ENCODE measurements around the gene FSCN2.

The FSCN2 gene

GRCh38 chr17:81527591-81528383, at the start of gene FSCN2:
Gene FSCN2, plus strand, starts transcription at chr17:81528377. Its CDS starts 155 bp downstream, at chr17:81528532.
- no peak for DNase-seq (ENCODE audit: insufficient read length, low spot score)
- no peak for FAIRE-seq

GRCh38 chr17:81479175-81480071, 48.8 kb upstream of the FSCN2 start:
- FAIRE-seq (no peak), DNase-seq (ENCODE audit: insufficient read length, low spot score) (no peak)

DNA sequence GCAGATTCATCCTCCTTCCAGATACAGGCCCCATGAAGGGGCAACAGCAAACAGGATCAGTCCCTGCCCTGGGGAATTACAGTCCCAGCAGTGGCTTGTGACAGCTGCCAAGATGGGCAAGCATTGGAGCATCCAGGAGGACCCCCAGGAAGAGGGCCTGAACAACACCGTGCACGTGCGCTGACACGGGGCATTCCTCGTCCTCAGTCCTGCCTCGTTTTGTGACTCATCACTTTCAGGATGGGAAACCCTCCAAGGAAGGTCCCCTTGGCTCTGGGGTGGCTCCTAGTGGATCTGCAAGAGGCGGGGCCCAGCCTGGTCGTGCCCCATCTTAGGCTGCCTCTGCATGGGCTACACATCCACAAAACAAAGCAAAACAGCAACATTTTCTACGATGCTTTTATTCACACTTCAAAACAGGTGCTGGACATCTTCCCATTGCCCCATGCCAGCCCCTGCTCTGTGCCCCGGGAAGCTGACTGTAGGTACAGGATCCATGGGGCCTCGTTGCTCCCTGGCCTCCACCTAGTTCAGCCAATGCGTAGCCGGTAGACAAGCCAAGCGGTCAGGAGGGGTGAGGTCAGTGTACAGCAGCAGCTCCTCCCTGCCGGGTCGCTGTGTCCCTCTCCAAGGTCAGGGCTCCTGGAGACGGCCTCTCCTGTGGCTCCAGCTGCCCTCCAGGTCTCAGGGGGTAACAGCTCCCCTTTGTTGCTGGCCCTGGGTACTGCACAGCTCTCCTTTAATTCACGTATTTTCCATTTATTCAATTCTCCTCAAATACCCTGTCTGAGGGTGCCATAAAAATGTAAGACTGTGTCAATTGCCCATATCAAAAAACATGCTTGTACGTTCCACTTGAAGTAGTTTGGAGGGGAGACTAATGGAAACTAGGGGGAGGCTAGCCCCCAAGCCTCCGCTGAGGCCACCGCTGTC, 47.8 kb upstream of the FSCN2 start:
- FAIRE-seq, result no peak

DNA sequence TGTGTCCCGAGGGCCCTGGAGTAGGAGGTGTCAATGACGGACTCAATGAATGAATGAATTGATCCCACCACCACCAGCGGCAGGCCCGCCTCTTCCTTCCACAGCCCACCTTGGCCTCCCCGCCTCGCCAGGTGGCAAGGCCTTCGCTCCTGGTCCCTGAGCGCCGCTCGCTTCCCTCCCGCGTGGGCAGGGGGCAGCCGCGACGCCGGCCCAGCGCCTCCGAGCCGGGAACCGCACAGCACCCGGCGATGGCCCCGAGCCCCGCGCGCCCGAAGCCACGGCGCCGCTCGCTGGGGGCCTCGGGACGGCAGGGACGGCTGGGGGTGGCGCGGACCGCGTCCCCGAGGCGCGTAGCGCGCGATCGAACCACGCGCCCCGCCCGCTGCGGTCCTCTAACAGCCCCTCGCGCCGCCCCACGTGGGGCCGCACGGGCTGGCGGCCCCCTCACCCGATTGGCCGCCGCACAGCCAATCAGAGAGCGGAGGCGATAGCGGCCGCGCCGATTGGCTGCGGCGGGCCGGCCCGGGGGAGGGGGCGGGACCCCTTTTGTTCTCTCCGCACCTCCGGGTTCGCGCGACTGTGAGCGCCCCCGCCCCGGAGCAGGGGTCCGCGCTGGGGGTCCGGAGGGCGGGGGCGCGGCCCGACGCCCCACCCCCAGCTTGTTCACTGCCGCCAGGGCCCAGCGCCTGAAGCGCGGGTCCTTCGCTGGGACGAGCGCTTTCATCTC, 46.9 kb upstream of the FSCN2 start:
- no peak for DNase-seq (ENCODE audit: insufficient read length, low spot score)
- FAIRE-seq, result no peak

More for the DNA sequence above, 47.8 kb upstream of the FSCN2 start:
- DNase-seq (ENCODE audit: insufficient read length, low spot score), result no peak

DNA sequence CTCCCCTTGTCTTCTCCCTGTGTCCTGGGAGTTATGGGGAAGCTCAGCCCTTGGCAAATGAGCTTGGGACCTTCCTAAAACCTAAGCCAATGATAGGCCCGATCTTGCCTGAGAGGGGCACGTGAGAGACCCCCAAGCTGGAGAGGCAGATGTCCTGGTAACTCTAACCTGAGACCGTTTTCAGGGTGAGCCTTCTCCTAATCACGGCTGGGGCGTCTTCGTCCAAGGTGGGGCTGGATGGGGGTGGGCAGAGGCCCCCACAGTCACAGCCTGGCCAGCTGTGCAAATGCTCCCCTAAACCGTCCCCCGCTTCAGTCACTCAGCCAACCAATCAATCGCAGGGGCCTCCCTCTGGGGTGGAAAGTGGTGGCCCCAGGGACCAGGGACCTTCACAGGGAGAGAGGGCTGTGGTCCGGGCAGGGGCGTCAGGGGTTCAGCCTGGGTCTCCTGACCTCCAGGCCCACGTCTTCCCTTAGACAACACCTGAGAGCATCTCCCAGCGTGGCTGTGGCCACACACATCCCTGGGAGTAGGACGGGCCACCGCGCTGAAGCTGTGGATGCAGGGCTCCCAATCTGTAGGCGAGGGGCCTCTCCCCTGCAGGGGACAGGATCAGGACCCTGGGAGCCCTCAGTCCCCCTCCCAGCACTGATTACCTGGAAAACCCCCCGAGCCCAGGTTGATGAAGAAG, 46.2 kb upstream of the FSCN2 start:
- DNase-seq (ENCODE audit: insufficient read length, low spot score) (no peak), FAIRE-seq (no peak)

DNA sequence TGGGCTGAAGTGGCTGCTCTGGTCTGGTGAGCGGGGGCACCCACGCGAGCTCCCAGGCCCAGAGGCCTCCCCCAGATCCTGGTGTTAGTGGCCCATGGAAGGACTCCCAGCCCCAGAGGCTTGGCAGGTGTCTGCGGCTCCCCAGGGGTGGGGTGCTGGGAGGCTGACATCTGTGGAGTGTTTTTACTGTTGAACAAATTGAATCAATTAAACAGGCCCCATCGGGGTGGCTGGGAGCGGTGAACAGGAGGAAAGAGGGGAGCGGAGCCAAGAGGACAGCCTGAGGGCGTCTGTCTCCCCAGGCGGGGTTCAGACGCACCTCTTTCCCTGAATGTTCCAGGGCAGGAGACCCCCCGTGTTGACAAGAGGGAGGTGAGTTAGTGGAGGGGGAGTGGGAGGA, 45.5 kb upstream of the FSCN2 start:
- FAIRE-seq (no peak), DNase-seq (ENCODE audit: insufficient read length, low spot score) (no peak)

GRCh38 chr17:81483085-81483861, 44.9 kb upstream of the FSCN2 start:
- DNase-seq (ENCODE audit: insufficient read length, low spot score) (peak; percentile 63), FAIRE-seq (no peak)

DNA sequence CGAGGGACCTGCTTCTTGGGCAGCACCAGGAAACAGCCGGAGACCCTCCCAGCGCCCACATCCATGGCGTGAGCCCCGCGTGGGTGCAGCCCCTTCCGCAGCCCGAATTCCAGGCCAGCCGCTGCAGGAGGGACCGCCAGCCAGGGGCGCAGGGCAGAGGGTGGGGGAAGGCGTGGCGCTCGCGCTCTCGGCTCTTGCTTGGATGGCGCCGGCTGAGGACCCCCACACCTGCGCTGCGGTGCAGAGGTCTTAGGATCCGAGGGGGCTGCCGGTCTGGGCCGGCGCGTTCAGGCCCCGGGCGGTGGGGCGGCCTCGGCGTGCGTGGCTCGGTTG, 44.3 kb upstream of the FSCN2 start:
- DNase-seq (ENCODE audit: insufficient read length, low spot score) (no peak), FAIRE-seq (no peak)

DNA sequence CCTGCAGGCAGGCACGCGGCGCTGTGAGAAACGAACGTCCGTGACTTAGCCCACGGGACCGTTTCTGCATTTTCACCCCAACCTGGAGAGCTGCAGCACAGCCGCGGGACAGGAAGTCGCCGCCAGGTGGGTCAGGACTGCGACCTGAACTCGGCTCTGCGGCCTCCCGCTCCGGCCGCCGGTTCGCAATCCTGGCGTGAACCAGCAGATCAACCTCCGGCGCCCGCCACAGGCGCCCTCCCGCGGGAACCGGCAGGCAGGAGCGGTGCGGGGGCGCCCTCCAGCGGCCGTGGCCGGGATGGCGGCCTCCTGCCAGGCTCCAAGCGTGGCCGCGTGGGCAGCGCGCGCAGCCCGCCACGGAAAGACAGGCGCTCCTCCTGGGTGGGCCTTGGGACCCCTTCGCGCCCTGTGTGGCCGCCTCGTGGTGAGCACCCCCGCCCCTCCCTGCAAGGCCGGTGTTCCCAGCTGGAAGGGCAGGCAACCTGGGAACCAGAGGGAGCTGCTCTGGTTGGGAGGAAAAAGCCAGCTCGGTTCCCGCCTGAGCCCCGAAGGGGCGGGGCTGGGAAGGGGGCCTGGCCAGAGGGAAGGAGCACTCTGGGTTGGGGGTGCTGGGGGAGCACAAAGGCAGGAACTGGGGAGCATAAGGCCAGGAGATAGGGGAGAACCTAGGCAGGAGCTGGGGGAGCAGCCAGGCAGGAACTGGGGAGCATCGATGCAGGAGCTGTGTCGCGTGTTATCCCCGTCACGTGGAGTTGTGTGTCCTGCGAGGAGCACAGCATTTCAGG, 43.8 kb upstream of the FSCN2 start:
- DNase-seq (ENCODE audit: insufficient read length, low spot score) (peak; percentile 94), FAIRE-seq (peak; percentile 82)

DNA sequence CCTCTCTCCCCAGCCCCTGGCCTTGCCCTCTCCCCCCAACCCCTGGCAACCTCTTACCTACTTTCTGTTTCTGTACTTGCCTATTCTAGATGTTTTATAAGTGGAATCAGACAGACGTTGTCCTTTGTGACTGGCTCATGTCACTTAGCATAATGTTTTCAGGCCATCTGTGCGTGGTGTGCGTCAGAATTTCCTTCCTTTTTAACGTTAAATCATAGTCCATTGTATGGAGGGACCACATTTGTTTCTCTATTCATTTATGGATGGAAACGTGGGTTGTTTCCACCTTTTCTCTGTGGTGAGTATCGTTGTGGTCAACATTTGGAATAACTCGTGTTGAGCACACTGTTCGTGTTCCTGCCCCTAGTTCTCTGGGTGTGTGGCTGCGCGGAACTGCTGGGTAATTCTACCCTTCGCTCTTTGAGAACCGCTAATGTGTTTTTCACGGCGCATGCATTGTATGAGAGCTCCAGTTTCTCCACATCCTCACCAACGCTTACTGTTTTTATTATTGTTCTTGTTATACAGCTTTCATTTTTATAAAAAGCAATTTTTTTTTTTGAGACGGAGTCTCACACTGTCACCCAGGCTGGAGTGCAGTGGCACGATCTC, 41.9 kb upstream of the FSCN2 start:
- FAIRE-seq, result no peak

GRCh38 chr17:81487089-81487486, 41.1 kb upstream of the FSCN2 start:
- FAIRE-seq (no peak), DNase-seq (ENCODE audit: insufficient read length, low spot score) (no peak)

More for the DNA sequence above, 41.9 kb upstream of the FSCN2 start:
- DNase-seq (ENCODE audit: insufficient read length, low spot score), result no peak

DNA sequence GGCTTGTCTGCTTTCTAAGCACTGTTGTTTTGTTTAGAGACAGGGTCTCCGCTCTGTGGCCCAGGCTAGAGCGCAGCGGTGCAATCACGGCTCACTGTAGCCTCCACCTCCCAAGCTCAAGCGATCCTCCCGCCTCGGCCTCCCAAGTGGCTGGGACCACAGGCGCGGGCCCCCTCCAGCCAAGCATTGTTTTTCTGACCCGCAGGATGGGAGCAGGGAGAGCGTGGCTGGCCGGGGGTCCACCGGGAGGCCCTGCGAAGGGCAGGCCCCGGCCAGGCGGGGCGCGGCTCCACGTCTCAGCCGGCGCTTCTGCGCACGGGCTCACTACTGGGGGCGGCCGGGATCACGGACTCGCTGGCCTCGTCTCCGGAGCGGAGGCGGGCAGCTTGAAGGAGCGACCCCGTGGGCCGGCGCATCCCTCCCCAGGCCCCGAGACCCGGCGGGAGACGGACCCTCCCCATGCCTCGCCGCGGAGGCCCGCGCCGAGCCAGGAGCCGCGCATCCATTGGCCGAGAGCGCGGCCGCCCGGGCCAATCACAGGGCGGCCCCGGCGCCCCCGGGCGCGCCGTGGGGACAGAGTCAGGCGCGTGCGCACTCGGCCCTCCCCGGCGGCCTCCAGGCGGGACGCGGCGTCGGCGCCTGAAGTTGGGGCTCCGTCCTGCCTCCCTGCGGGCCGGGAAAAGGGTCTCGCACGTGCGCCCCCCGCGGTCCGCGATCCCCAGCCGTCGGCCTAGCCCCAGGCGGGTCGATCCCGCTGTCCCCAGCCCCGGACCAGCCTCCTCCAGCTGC, 40.5 kb upstream of the FSCN2 start:
- DNase-seq (ENCODE audit: insufficient read length, low spot score) (peak; percentile 96), FAIRE-seq (peak; percentile 45)

DNA sequence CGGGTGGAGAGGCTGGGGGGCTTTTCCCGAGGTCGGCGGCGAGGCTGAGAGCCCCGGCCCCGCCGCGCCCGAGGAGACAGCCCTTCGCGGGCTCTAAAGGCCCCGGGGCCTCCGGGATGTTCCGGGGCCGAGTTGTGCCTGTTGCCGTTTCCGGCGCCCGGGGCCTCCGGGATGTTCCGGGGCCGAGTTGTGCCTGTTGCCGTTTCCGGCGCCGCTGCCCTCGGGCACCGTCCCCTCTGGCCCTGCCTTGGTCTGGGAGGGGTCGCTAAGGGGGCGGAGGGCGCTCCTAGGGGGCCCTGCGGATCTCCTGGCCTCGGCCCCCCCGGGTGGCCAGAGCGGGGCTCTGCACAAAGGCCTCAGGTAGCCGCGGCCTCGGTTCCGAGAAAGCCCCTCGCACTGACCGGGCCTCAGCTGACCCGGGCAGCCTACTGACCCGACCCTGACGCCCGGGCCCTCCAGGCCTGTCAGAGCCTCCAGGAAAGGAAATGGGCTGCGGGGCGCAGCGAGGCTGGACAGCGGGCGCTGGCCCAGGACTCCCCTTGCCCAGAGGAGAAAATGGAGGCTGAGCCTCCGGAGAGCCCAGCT, 39.8 kb upstream of the FSCN2 start:
- FAIRE-seq (no peak), DNase-seq (ENCODE audit: insufficient read length, low spot score) (no peak)

DNA sequence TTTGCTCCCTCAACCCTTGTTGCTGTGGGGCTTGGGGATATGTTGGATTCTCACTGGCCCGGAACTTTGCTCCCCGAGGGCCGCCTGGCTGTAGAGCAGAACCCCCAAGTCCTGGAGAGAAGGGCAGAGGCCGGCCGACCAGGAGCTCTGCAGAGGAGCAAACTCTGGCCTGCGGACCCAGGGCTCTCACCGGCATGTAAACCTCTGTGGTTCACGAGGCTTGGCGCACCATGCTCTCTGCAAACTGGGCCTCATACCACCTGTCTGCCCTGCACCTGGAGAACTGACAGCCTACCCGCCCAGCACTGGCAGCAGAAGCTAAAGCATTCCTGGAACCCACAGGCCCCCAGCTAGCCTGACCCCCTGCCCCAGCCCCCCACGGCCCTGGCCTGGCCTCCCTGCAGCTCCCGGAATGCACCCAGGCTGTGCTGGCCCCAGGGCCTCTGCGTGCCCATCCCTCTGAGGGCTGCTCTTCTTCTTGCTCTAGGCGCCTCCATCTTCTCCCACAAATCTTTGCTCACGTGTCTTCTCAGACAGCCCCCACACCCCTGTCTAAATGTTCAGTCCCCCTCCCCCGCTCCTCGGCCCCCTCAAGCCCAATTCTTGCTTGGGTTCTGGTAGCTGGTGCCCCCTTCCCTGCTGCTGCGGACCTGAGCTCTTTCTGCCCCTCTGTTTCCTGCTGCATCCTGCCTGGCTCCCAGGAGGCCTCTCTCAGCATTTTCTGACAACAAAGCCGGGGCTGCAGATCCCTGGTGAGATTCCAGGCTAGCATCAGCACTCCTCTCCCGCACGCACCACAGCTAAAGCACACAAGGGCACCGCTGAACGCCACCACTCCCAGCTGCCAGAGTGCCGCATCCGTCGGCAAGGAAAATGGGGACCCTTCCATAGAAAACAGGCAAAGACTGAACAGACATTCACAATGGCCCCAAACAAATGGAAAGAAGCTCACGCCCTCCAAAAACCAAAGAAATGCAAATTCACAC, 38.9 kb upstream of the FSCN2 start:
- no peak for FAIRE-seq
- DNase-seq (ENCODE audit: insufficient read length, low spot score), result no peak

Measured in GM19239 (cell line).